ENCODE data around the gene ASB12. TPM values are rescaled to one million over a fixed set of nuclear protein-coding genes. Genes with fewer than 3 reads are reported as not detected.

The ASB12 gene
- total and polyA plus RNA-seq, 10 of the 15 experiments (the other 5 are each of a cell fraction or from before 2014, with no cell fraction given), result 0.07 to 0.35 (median 0.14) TPM; not detected in 6

DNA sequence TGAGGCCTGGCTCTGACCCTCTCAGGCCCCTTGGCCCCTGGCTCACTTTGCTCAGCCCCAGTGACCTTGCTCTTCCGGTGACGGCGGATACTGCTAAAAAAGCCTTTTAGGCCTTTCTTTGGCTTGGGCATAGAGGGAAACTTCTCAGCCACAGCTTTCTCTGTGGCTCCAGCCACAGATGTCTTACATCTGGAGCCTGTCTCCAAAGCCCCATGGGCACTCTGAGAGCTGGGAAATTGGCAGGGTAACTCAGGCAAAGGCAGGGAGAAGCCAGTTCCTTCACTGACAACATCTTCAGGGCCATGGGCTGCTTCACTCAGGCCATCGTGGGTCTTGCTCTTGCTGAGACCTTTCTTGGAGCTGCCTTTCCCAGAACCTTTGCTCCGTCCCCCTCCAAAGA lies 37.7 kb downstream of the ASB12 start:
- H3K79me2 ChIP-seq (ENCODE audit: control insufficient read depth, insufficient read depth, low read length), result no peaks in the 10 kb centered on the region
- no peaks in the 10 kb centered on the region for H4K20me1 ChIP-seq (ENCODE audit: control insufficient read depth, insufficient read depth)
- ChIA-PET SMC1A (ENCODE audit: uncharacterized antibody, unreplicated experiment) (no interaction called here), CTCF (no interaction called here), RAD21 (ENCODE audit: unreplicated experiment) (no interaction called here), POLR2A (no interaction called here)
- no peak overlapping the region for H3K4me2 ChIP-seq (ENCODE audit: control insufficient read depth, insufficient read depth)
- H3K4me1 ChIP-seq (ENCODE audit: control insufficient read depth, insufficient read depth, low read length), result no peaks in the 10 kb centered on the region
- ATAC-seq (no peak), FAIRE-seq (no peak), DNase-seq (ENCODE audit: low read depth, low spot score) (no peak)
- H3K9ac ChIP-seq (ENCODE audit: control insufficient read depth, insufficient read depth, low read length), result no peak overlapping the region
- H3K27me3 ChIP-seq (replicated peaks in 1 of 2; ENCODE audit: control insufficient read depth in 2 of 2, insufficient read depth in 2 of 2, low read length in 1 of 2), result no peaks in the 10 kb centered on the region
- H2AFZ ChIP-seq (ENCODE audit: control insufficient read depth, low read depth, low read length), result no peak overlapping the region
- H3K9me3 ChIP-seq (replicated peaks; ENCODE audit: control insufficient read depth, insufficient read depth, low read length), result no peaks in the 10 kb centered on the region
- no peak overlapping the region for H3K4me3 ChIP-seq
- H3K27ac ChIP-seq (ENCODE audit: control insufficient read depth, insufficient read depth), result no peak overlapping the region
- H3K36me3 ChIP-seq (ENCODE audit: control insufficient read depth in 2 of 2, insufficient read depth in 2 of 2, low read length in 1 of 2), result peaks cover 0 to 3% of the 10 kb centered on the region in 2 experiments; a peak in 3 of 4 replicates
- TF ChIP-seq YY1 (IDR thresholded peaks at IDR 0.05; ENCODE audit: low read depth, low read length) (no peak), SMAD1 (IDR thresholded peaks at IDR 0.05; ENCODE audit: low read depth, partially characterized antibody) (no peak), SMARCA5 (IDR thresholded peaks at IDR 0.05) (no peak), TAF1 (IDR thresholded peaks at IDR 0.05; ENCODE audit: borderline replicate concordance, low read depth, low read length) (no peak), GABPA (IDR thresholded peaks at IDR 0.05; ENCODE audit: low read depth) (no peak), RUNX3 (IDR thresholded peaks at IDR 0.05; ENCODE audit: low read length) (no peak)
- TF ChIP-seq, protein P1, sequence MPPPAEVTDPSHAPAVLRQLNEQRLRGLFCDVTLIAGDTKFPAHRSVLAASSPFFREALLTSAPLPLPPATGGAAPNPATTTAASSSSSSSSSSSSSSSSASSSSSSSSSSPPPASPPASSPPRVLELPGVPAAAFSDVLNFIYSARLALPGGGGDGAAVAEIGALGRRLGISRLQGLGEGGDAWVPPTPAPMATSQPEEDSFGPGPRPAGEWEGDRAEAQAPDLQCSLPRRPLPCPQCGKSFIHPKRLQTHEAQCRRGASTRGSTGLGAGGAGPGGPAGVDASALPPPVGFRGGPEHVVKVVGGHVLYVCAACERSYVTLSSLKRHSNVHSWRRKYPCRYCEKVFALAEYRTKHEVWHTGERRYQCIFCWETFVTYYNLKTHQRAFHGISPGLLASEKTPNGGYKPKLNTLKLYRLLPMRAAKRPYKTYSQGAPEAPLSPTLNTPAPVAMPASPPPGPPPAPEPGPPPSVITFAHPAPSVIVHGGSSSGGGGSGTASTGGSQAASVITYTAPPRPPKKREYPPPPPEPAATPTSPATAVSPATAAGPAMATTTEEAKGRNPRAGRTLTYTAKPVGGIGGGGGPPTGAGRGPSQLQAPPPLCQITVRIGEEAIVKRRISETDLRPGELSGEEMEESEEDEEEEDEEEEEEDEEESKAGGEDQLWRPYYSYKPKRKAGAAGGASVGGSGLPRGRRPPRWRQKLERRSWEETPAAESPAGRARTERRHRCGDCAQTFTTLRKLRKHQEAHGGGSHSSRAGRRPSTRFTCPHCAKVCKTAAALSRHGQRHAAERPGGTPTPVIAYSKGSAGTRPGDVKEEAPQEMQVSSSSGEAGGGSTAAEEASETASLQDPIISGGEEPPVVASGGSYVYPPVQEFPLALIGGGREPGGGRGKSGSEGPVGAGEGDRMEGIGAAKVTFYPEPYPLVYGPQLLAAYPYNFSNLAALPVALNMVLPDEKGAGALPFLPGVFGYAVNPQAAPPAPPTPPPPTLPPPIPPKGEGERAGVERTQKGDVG (CRISPR knock-in tag; IDR thresholded peaks at IDR 0.05), result no peak
- TF ChIP-seq, protein P2, sequence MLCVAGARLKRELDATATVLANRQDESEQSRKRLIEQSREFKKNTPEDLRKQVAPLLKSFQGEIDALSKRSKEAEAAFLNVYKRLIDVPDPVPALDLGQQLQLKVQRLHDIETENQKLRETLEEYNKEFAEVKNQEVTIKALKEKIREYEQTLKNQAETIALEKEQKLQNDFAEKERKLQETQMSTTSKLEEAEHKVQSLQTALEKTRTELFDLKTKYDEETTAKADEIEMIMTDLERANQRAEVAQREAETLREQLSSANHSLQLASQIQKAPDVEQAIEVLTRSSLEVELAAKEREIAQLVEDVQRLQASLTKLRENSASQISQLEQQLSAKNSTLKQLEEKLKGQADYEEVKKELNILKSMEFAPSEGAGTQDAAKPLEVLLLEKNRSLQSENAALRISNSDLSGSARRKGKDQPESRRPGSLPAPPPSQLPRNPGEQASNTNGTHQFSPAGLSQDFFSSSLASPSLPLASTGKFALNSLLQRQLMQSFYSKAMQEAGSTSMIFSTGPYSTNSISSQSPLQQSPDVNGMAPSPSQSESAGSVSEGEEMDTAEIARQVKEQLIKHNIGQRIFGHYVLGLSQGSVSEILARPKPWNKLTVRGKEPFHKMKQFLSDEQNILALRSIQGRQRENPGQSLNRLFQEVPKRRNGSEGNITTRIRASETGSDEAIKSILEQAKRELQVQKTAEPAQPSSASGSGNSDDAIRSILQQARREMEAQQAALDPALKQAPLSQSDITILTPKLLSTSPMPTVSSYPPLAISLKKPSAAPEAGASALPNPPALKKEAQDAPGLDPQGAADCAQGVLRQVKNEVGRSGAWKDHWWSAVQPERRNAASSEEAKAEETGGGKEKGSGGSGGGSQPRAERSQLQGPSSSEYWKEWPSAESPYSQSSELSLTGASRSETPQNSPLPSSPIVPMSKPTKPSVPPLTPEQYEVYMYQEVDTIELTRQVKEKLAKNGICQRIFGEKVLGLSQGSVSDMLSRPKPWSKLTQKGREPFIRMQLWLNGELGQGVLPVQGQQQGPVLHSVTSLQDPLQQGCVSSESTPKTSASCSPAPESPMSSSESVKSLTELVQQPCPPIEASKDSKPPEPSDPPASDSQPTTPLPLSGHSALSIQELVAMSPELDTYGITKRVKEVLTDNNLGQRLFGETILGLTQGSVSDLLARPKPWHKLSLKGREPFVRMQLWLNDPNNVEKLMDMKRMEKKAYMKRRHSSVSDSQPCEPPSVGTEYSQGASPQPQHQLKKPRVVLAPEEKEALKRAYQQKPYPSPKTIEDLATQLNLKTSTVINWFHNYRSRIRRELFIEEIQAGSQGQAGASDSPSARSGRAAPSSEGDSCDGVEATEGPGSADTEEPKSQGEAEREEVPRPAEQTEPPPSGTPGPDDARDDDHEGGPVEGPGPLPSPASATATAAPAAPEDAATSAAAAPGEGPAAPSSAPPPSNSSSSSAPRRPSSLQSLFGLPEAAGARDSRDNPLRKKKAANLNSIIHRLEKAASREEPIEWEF (IDR thresholded peaks at IDR 0.05; ENCODE audit: insufficient replicate concordance, low read depth, low read length), result no peak
- TF ChIP-seq, protein P3, sequence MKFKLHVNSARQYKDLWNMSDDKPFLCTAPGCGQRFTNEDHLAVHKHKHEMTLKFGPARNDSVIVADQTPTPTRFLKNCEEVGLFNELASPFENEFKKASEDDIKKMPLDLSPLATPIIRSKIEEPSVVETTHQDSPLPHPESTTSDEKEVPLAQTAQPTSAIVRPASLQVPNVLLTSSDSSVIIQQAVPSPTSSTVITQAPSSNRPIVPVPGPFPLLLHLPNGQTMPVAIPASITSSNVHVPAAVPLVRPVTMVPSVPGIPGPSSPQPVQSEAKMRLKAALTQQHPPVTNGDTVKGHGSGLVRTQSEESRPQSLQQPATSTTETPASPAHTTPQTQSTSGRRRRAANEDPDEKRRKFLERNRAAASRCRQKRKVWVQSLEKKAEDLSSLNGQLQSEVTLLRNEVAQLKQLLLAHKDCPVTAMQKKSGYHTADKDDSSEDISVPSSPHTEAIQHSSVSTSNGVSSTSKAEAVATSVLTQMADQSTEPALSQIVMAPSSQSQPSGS (IDR thresholded peaks at IDR 0.05; ENCODE audit: low read length), result no peak
- no TSS peak for BruUV-seq (replicated peaks)
- intact Hi-C loops (cut with micrococcal nuclease; ENCODE audit: unreplicated experiment) (no loop called here), in situ Hi-C loops (cut with MboI) (no loop called here)
- WGBS (ENCODE audit: insufficient coverage, insufficient replicate concordance, low lambda C conversion rate, missing lambda C conversion rate), result 81% methylated on average over 5 of the region's 5 CpGs

Measured in GM12878 (cell line).